ENCODE results near the gene ADH5. TPM values are rescaled to one million over a fixed set of nuclear protein-coding genes. Genes with fewer than 3 reads are reported as not detected.

Gene ADH5
- 145 and 158 TPM in 2 replicates for total RNA-seq

DNA sequence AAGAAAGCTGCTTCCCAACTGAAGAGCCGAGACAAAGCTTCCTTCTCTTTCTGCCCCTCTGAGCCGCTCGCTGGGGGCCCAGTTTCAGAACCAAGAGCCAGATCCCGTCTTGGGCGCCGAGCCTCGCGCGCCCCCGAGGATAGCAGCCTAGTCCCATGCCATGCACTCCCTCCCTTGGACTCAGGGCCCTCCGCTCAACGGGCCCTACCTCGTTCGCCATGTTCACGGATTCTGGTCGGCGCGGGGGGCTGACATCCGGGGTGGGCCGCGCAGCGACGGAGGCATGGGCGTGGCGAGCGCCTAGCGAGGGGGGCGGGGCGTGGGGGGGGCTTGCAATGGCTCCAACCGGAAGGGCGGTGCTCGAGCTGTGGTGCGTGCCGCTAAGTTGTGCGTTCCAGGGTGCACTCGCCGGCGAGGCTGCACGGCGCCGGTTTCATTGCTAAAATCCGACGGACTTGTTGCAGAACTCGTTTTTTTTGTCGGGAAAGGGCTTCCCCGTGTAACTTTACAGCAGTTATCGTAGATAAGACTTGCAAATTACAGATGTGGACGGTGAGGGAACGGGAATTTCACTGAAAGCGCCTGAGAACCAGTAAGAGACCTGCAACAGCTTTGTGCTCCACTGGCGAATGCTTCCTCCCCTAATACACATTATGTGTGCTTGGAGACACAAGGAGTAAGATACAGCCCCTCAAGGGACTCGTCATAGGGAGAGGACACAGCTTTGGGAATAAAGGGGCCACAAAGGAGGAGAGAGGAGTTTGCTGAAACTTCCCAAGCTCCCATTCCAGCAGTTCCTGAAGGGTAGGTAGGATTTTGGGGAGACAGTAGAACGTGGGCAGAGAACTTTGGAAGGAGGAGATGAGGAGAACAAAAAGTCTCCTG, at the start of gene ADH5:
Gene ADH5 (minus strand): TSS at position 308 of the 885 bp plus-strand sequence. CDS start 88 bp downstream, at position 220.

Other genes starting within 250 kb of the ADH5 start
- gene EIF4E, start 159.7 kb downstream of the ADH5 start, total RNA-seq = 73.8 and 92.5 TPM in 2 replicates
- 30.0 and 36.3 TPM in 2 replicates for gene METAP1, start 93.1 kb downstream of the ADH5 start, total RNA-seq
- gene ADH4, start 55.5 kb upstream of the ADH5 start, total RNA-seq = 0.16 TPM in 1 of 2 replicates, not detected in the other
- gene ADH6, start 130.5 kb upstream of the ADH5 start, total RNA-seq = 0.16 and 0.54 TPM in 2 replicates
- gene ADH1A, start 202.2 kb upstream of the ADH5 start, total RNA-seq = not detected in 2 replicates
- gene ADH1B, start 232.6 kb upstream of the ADH5 start, total RNA-seq = 31.3 and 59.8 TPM in 2 replicates

Data from cardiac atrium fibroblast (primary cell).